Left lung (tissue), 10 donors: ENCODE results near the gene BCAS1. TPM values are rescaled to one million over a fixed set of nuclear protein-coding genes. Genes with fewer than 3 reads are reported as not detected.

Experiments used
- ATAC-seq: fragments of 200-7000 bp; cut with Tn5 transposase; one replicate; pipeline ENCODE4 v1.9.1; 2020; ENCODE audit warnings: moderate library complexity
- DNase-seq, 4 donors: peaks; one replicate each; pipeline ENCODE4 v3.0.0-alpha.2; 2013 to 2020
- H3K27ac ChIP-seq, 2 donors: fragments of 200-600 bp; sonication (generic) in 1 of 2; one replicate each; pipeline versions ENCODE4 v1.5.0 to v1.8.0; 2020 to 2021
- H3K27me3 ChIP-seq, 2 donors: fragments of 200-600 bp; sonication (generic) in 1 of 2; one replicate each; pipeline versions ENCODE4 v1.5.0 to v1.8.0; 2020 to 2021
- H3K36me3 ChIP-seq, 2 donors: fragments of 200-600 bp; sonication (generic) in 1 of 2; one replicate each; pipeline versions ENCODE4 v1.5.0 to v1.8.0; 2020 to 2021
- H3K4me1 ChIP-seq, 2 donors: fragments of 200-600 bp; one replicate each; pipeline ENCODE4 v1.8.0; 2021
- H3K4me3 ChIP-seq, 2 donors: fragments of 200-600 bp; sonication (generic) in 1 of 2; one replicate each; pipeline versions ENCODE4 v1.5.0 to v1.8.0; 2020 to 2021; ENCODE audit warnings: mild to moderate bottlenecking in 1 of 2
- H3K9me3 ChIP-seq, 2 donors: fragments of 200-600 bp; sonication (generic) in 1 of 2; one replicate each; pipeline versions ENCODE4 v1.5.0 to v1.8.0; 2020 to 2021
- CTCF ChIP-seq, 2 donors: fragments of 200-600 bp; sonication (generic) in 1 of 2; IDR thresholded peaks; one replicate each; pipeline versions ENCODE4 v1.5.0 to v1.8.0; 2021; ENCODE audit warnings: antibody characterized with exemption in 2 of 2
- intact Hi-C, 2 donors: fragments of 100-400 bp; cut with DNase I; formaldehyde crosslinking; loops; one replicate each; pipeline versions ENCODE4 v1.11.2 to v1.14.2; 2022
- polyA plus RNA-seq, 6 donors: library from polyadenylated mRNA; unstranded; fragments of 120-200 nt; gene quantifications; one replicate each; pipeline ENCODE4 v1.2.1, GENCODE V29; 2013; ENCODE audit not compliant: insufficient read length in 6 of 6
- total RNA-seq, 2 donors: library from RNA; stranded (reverse); fragmentation: NEBNext Ultra II Directional; extraction: Animal tissue kit (Norgen Biotek cat#: 25700); gene quantifications; one replicate each; pipeline ENCODE4 v1.2.1, GENCODE V29; 2021
- donor health status: DM: no; HTN: yes; CAD: no.
- donor health status: DM: no; HTN: no; CAD: no.

The BCAS1 gene
- total and polyA plus RNA-seq, 8 donors: 0.44 to 1.6 (median 0.81) TPM

- no peaks in the 10 kb centered on the region for H3K9me3 ChIP-seq
- no peak for DNase-seq
- intact Hi-C loops: no loop called here
- ATAC-seq: no peak
- H3K27ac ChIP-seq: no peak overlapping the region
- H3K27me3 ChIP-seq: no peaks in the 10 kb centered on the region
- no peak for TF ChIP-seq CTCF (IDR thresholded peaks at IDR 0.05)
- H3K36me3 ChIP-seq: no peaks in the 10 kb centered on the region
- H3K4me3 ChIP-seq: no peak overlapping the region
- no peaks in the 10 kb centered on the region for H3K4me1 ChIP-seq
These were observed 15.0 kb upstream of the BCAS1 start for GRCh38 chr20:54085425-54085824.

- Histone ChIP-seq H3K36me3 (no peaks in the 10 kb centered on the region), H3K4me3 (no peak overlapping the region), H3K4me1 (no peaks in the 10 kb centered on the region), H3K27ac (no peak overlapping the region), H3K9me3 (no peaks in the 10 kb centered on the region), H3K27me3 (no peaks in the 10 kb centered on the region)
- DNase-seq (no peak), ATAC-seq (no peak)
- TF ChIP-seq CTCF (IDR thresholded peaks at IDR 0.05): no peak
- intact Hi-C loops: no loop called here
These were observed 14.5 kb upstream of the BCAS1 start for GRCh38 chr20:54084727-54085388.

- H3K27me3 ChIP-seq: no peaks in the 10 kb centered on the region
- intact Hi-C loops: no loop called here
These were observed 13.8 kb upstream of the BCAS1 start for GRCh38 chr20:54084193-54084592.

GRCh38 chr20:54083459-54083858, 13.1 kb upstream of the BCAS1 start:
- Histone ChIP-seq H3K4me3 (no peak overlapping the region), H3K36me3 (no peaks in the 10 kb centered on the region), H3K9me3 (no peaks in the 10 kb centered on the region), H3K27ac (no peak overlapping the region), H3K4me1 (peaks cover 0 to 5% of the 10 kb centered on the region in 2 donors), H3K27me3 (no peaks in the 10 kb centered on the region)
- no peak for ATAC-seq
- DNase-seq: no peak
- intact Hi-C loops: no loop called here
- no peak for TF ChIP-seq CTCF (IDR thresholded peaks at IDR 0.05)

More at GRCh38 chr20:54084193-54084592, 13.8 kb upstream of the BCAS1 start:
- H3K9me3 ChIP-seq: no peaks in the 10 kb centered on the region
- H3K4me3 ChIP-seq: no peak overlapping the region
- DNase-seq (no peak), ATAC-seq (no peak)
- no peak for TF ChIP-seq CTCF (IDR thresholded peaks at IDR 0.05)
- H3K4me1 ChIP-seq: no peaks in the 10 kb centered on the region
- H3K27ac ChIP-seq: no peak overlapping the region
- no peaks in the 10 kb centered on the region for H3K36me3 ChIP-seq

GRCh38 chr20:54082100-54082499, 11.7 kb upstream of the BCAS1 start:
- no peak for TF ChIP-seq CTCF (IDR thresholded peaks at IDR 0.05)
- intact Hi-C loops: no loop called here
- H3K4me1 ChIP-seq: peaks cover 0 to 5% of the 10 kb centered on the region in 2 donors
- no peak overlapping the region for H3K27ac ChIP-seq
- ATAC-seq (peak; percentile 61), DNase-seq (no peak)
- no peaks in the 10 kb centered on the region for H3K9me3 ChIP-seq
- H3K36me3 ChIP-seq: no peaks in the 10 kb centered on the region
- no peak overlapping the region for H3K4me3 ChIP-seq
- H3K27me3 ChIP-seq: peaks cover 0 to 3% of the 10 kb centered on the region in 2 donors
